ENCODE measurements around the gene CDK14. TPM values are rescaled to one million over a fixed set of nuclear protein-coding genes. Genes with fewer than 3 reads are reported as not detected.

The CDK14 gene
- total RNA-seq, 2 experiments from 2014 or later, result 0.05 to 0.27 TPM

- POLR2A ChIA-PET, result no interaction called here
- no peaks in the 10 kb centered on the region for H3K27me3 Mint-ChIP-seq
- no peak for TF ChIP-seq CTCF (IDR thresholded peaks at IDR 0.05)
- H3K27ac Mint-ChIP-seq, result no peak overlapping the region
- intact Hi-C loops (cut with micrococcal nuclease), result no loop called here
- H3K4me3 Mint-ChIP-seq, result no peak overlapping the region
- ATAC-seq, result no peak
- H3K9me3 Mint-ChIP-seq, result no peaks in the 10 kb centered on the region
- CTCF ChIA-PET, result interaction anchor here (1.6 kb wide), 1 partner anchor 12 kb away, joined by 5 read pairs; no protein-coding TSS in a partner anchor
- no peak for DNase-seq
- no peaks in the 10 kb centered on the region for H3K4me1 Mint-ChIP-seq (ENCODE audit: low read depth)
- H3K36me3 Mint-ChIP-seq (ENCODE audit: low read depth), result no peaks in the 10 kb centered on the region
Observed at GRCh38 chr7:91137153-91137787, 541.1 kb downstream of the CDK14 start.

GRCh38 chr7:91137788-91138368 lies 541.8 kb downstream of the CDK14 start:
- H3K36me3 Mint-ChIP-seq (ENCODE audit: low read depth), result no peaks in the 10 kb centered on the region
- POLR2A ChIA-PET, result no interaction called here
- no peak for TF ChIP-seq CTCF (IDR thresholded peaks at IDR 0.05)

GRCh38 chr7:91140286-91140685 lies 544.2 kb downstream of the CDK14 start:
- intact Hi-C loops (cut with micrococcal nuclease), result no loop called here
- CTCF ChIA-PET, result no interaction called here
- no peaks in the 10 kb centered on the region for H3K36me3 Mint-ChIP-seq (ENCODE audit: low read depth)
- H3K27ac Mint-ChIP-seq, result no peak overlapping the region
- no peak for ATAC-seq
- no peak for TF ChIP-seq CTCF (IDR thresholded peaks at IDR 0.05)
- no peaks in the 10 kb centered on the region for H3K4me1 Mint-ChIP-seq (ENCODE audit: low read depth)
- no peak overlapping the region for H3K4me3 Mint-ChIP-seq
- no peaks in the 10 kb centered on the region for H3K9me3 Mint-ChIP-seq
- POLR2A ChIA-PET, result no interaction called here
- H3K27me3 Mint-ChIP-seq, result no peaks in the 10 kb centered on the region
- no peak for DNase-seq

More at GRCh38 chr7:91137788-91138368, 541.8 kb downstream of the CDK14 start:
- Mint-ChIP-seq H3K27me3 (no peaks in the 10 kb centered on the region), H3K4me3 (no peak overlapping the region), H3K9me3 (no peaks in the 10 kb centered on the region), H3K4me1 (ENCODE audit: low read depth) (no peaks in the 10 kb centered on the region), H3K27ac (no peak overlapping the region)
- DNase-seq, result no peak
- CTCF ChIA-PET, result interaction anchor here (1.6 kb wide), 1 partner anchor 13 kb away, joined by 5 read pairs; no protein-coding TSS in a partner anchor
- intact Hi-C loops (cut with micrococcal nuclease), result no loop called here
- no peak for ATAC-seq

- CTCF ChIA-PET, result no interaction called here
- ATAC-seq, result no peak
- DNase-seq, result no peak
- intact Hi-C loops (cut with micrococcal nuclease), result no loop called here
- no peak for TF ChIP-seq CTCF (IDR thresholded peaks at IDR 0.05)
- no peaks in the 10 kb centered on the region for H3K27me3 Mint-ChIP-seq
- no peaks in the 10 kb centered on the region for H3K9me3 Mint-ChIP-seq
- H3K4me1 Mint-ChIP-seq (ENCODE audit: low read depth), result no peaks in the 10 kb centered on the region
- H3K36me3 Mint-ChIP-seq (ENCODE audit: low read depth), result no peaks in the 10 kb centered on the region
- H3K27ac Mint-ChIP-seq, result no peak overlapping the region
- POLR2A ChIA-PET, result no interaction called here
- no peak overlapping the region for H3K4me3 Mint-ChIP-seq
Observed at GRCh38 chr7:91140982-91141381, 544.9 kb downstream of the CDK14 start.

- Mint-ChIP-seq H3K4me1 (ENCODE audit: low read depth) (no peaks in the 10 kb centered on the region), H3K9me3 (no peaks in the 10 kb centered on the region), H3K36me3 (ENCODE audit: low read depth) (no peaks in the 10 kb centered on the region), H3K4me3 (no peak overlapping the region), H3K27ac (no peak overlapping the region), H3K27me3 (no peaks in the 10 kb centered on the region)
- POLR2A ChIA-PET, result no interaction called here
- ATAC-seq (no peak), DNase-seq (no peak)
- CTCF ChIA-PET, result no interaction called here
- TF ChIP-seq CTCF (IDR thresholded peaks at IDR 0.05), result no peak
- intact Hi-C loops (cut with micrococcal nuclease), result no loop called here
Observed at GRCh38 chr7:91142743-91143142, 546.6 kb downstream of the CDK14 start.
